ENCODE results near the gene EIPR1. TPM values are rescaled to one million over a fixed set of nuclear protein-coding genes. Genes with fewer than 3 reads are reported as not detected.

EIPR1 gene
- total RNA-seq, 1 experiment from 2014 or later: 63.6 TPM

- no peaks in the 10 kb centered on the region for H3K27me3 ChIP-seq (replicated peaks)
- no peak overlapping the region for H3K27ac ChIP-seq
- no peak for DNase-seq (ENCODE audit: low read depth in 1 of 2, low spot score in 2 of 2)
These were observed 209.3 kb downstream of the EIPR1 start for GRCh38 chr2:3168230-3168891.

GRCh38 chr2:3163401-3163800 is 214.2 kb downstream of the EIPR1 start:
- Histone ChIP-seq H3K36me3 (no peaks in the 10 kb centered on the region), H3K4me3 (no peak overlapping the region), H3K27me3 (replicated peaks) (no peaks in the 10 kb centered on the region), H3K27ac (no peak overlapping the region), H3K4me1 (replicated peaks) (no peaks in the 10 kb centered on the region; the same call in 1 of the 2 replicates), H3K9me3 (replicated peaks) (no peaks in the 10 kb centered on the region; the same call in 1 of the 2 replicates)
- no peak for DNase-seq (ENCODE audit: low read depth in 1 of 2, low spot score in 2 of 2)

More at GRCh38 chr2:3168230-3168891, 209.3 kb downstream of the EIPR1 start:
- Histone ChIP-seq H3K9me3 (replicated peaks) (no peaks in the 10 kb centered on the region; the same call in 1 of the 2 replicates), H3K4me3 (no peak overlapping the region), H3K4me1 (replicated peaks) (peaks cover 9% of the 10 kb centered on the region; the same call in 1 of the 2 replicates), H3K36me3 (no peaks in the 10 kb centered on the region)

- Histone ChIP-seq H3K27ac (no peak overlapping the region), H3K36me3 (no peaks in the 10 kb centered on the region), H3K4me3 (no peak overlapping the region), H3K27me3 (replicated peaks) (no peaks in the 10 kb centered on the region), H3K4me1 (replicated peaks) (no peaks in the 10 kb centered on the region), H3K9me3 (replicated peaks) (no peaks in the 10 kb centered on the region; the same call in 1 of the 2 replicates)
- DNase-seq (ENCODE audit: low read depth in 1 of 2, low spot score in 2 of 2): no peak
These were observed 215.1 kb downstream of the EIPR1 start for GRCh38 chr2:3162442-3163077.

- no peaks in the 10 kb centered on the region for H3K36me3 ChIP-seq
- no peaks in the 10 kb centered on the region for H3K27me3 ChIP-seq (replicated peaks)
- H3K9me3 ChIP-seq (replicated peaks): no peaks in the 10 kb centered on the region; the same call in 1 of the 2 replicates
- DNase-seq (ENCODE audit: low read depth in 1 of 2, low spot score in 2 of 2): no peak
- H3K4me3 ChIP-seq: no peak overlapping the region
- no peak overlapping the region for H3K27ac ChIP-seq
- H3K4me1 ChIP-seq (replicated peaks): no peaks in the 10 kb centered on the region
These were observed 216.8 kb downstream of the EIPR1 start for GRCh38 chr2:3160751-3161330.

DNA sequence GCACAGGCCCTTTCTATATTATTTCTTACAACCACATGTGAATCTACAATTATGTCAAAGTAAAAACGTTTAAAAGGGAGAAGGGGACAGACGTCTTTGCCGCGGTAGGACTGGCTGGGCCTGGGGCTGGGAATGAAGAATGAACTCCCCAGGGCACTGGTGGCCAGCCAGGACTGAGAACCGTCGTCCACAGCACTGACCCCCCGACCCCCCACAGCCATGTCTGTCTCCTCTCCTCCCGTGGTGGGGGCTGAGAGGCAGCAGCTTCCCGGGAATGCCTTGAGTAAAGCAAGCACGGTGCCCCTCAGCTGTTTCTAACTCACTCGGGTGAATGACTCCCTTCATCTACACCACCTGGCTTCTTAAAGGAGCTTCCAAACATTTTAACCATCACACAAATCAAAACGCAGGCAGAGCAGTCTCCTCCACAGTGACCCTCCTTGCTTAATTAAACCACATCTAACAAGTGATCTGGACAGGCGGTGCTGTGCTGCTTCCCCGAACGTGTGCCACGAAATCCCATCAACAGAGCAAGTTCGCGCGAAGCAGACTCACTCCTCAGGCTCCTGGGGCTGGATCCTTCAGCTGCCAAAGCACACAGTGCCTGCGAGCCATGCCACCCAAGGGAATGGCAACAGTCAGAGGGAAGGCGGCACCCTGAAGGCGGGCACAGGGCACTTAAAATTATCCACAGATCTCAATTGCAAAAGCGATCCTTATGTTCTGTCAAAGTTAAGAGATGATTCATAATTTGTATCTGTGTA is 217.7 kb downstream of the EIPR1 start:
- Histone ChIP-seq H3K4me3 (no peak overlapping the region), H3K9me3 (replicated peaks) (no peaks in the 10 kb centered on the region; the same call in 1 of the 2 replicates), H3K4me1 (replicated peaks) (no peaks in the 10 kb centered on the region), H3K36me3 (no peaks in the 10 kb centered on the region), H3K27me3 (replicated peaks) (no peaks in the 10 kb centered on the region), H3K27ac (no peak overlapping the region)
- no peak for DNase-seq (ENCODE audit: low read depth in 1 of 2, low spot score in 2 of 2)

GRCh38 chr2:3154700-3155099 is 222.9 kb downstream of the EIPR1 start:
- H3K4me1 ChIP-seq (replicated peaks): no peaks in the 10 kb centered on the region
- H3K9me3 ChIP-seq (replicated peaks): no peaks in the 10 kb centered on the region
- no peak for DNase-seq (ENCODE audit: low read depth in 1 of 2, low spot score in 2 of 2)
- no peak overlapping the region for H3K27ac ChIP-seq
- no peak overlapping the region for H3K4me3 ChIP-seq
- H3K27me3 ChIP-seq (replicated peaks): no peaks in the 10 kb centered on the region
- H3K36me3 ChIP-seq: no peaks in the 10 kb centered on the region

DNA sequence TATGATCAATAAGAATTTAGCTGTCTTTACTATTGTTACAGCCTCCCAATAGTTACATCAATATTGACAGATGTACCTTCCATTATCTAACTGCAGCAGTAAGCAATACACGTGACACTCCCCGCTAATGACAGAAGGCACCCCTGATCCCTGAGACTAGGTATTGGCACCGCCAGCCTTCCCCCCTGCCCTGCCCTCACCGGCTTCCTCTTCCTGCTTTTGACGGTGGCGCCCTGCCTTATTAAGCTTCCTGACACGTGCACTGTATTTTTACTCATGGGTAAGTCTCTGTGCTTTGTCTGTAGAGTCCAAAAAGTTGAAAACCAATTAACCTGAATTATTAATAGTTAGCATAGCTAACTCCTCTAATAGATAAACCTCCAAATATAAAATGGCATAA is 223.5 kb downstream of the EIPR1 start:
- H3K4me3 ChIP-seq: no peak overlapping the region
- no peaks in the 10 kb centered on the region for H3K4me1 ChIP-seq (replicated peaks)
- no peaks in the 10 kb centered on the region for H3K9me3 ChIP-seq (replicated peaks)
- no peak overlapping the region for H3K27ac ChIP-seq
- no peaks in the 10 kb centered on the region for H3K27me3 ChIP-seq (replicated peaks)
- no peak for DNase-seq (ENCODE audit: low read depth in 1 of 2, low spot score in 2 of 2)
- H3K36me3 ChIP-seq: no peaks in the 10 kb centered on the region

DNA sequence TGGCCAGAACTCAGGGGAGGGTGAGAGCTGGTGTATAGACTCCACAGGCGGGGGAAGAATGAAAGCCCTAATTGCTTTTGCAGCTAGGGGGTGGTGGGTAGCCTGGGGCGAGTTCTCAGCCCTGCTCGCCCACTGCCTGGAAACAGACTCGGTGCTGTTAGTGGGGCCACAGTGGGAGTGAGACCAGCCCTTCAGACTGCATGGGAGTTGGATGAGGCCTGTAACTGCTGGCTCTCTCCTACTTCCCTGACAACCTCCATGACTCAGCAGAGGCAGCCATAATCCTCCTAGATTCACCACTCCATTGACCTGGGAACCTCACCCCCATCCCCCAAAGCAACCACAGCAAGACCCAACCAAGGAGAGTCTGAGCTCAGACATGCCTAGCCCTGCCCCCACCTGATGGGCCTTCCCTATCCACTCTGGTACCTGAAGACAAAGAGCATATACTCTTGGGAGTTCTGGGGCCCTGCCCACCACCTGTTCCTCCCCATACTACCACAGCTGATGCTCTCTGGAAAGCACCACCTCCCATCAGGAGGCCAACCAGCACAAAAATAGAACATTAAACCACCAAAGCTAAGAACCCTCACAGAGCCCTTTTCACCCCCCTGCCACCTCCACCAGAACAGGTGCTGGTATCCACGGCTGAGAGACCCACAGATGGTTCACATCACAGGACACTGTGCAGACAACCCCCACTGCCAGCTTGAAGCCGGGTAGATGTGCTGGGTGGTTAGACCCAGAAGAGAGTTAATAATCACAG is 226.3 kb downstream of the EIPR1 start:
- H3K36me3 ChIP-seq: no peaks in the 10 kb centered on the region
- peaks cover 6% of the 10 kb centered on the region; the same call in 1 of the 2 replicates for H3K4me1 ChIP-seq (replicated peaks)
- H3K27me3 ChIP-seq (replicated peaks): no peaks in the 10 kb centered on the region
- H3K9me3 ChIP-seq (replicated peaks): no peaks in the 10 kb centered on the region
- H3K4me3 ChIP-seq: no peak overlapping the region
- no peak overlapping the region for H3K27ac ChIP-seq
- DNase-seq (ENCODE audit: low read depth in 1 of 2, low spot score in 2 of 2): no peak

DNA sequence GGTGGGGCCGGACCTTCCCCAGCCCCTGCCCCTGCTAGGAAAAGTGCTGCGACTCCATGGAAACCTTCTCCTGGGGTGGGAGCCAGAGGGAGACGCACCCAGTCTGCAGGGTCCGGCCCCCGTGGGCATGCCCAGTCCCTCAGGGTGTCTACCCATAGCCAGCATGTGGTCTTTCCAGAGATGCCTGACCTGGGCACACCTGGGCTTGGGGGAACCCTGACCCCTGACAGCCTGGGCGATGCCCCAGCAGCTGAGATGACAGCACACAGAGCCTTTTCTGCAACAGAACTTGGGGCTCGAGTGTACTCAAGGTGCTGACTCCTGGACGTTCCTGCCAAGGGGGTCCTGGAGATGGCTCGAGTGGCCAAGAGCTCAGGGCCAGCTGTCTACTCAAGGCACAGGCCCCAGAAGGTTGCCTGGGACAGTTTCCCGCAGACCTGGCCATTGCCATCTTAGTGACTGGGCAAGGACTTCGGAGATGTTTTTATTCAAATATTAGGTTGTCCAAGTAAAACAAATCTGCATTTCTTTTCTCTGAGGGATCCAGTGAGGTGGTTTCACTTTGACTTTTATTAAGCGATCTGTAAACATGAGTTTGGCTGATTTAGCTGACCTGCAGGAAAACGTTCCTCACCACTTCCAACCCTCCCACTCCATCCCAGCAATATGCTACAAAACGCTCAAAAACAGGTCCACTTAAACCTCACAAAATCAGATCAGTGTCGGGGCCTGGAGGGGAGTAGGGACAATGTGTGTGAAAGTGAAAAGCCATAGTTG is 228.0 kb downstream of the EIPR1 start:
- H3K4me3 ChIP-seq: no peak overlapping the region
- no peaks in the 10 kb centered on the region for H3K36me3 ChIP-seq
- no peak for DNase-seq (ENCODE audit: low read depth in 1 of 2, low spot score in 2 of 2)
- peaks cover 6% of the 10 kb centered on the region; the same call in 1 of the 2 replicates for H3K4me1 ChIP-seq (replicated peaks)
- H3K27ac ChIP-seq: no peak overlapping the region
- no peaks in the 10 kb centered on the region for H3K27me3 ChIP-seq (replicated peaks)
- H3K9me3 ChIP-seq (replicated peaks): no peaks in the 10 kb centered on the region

GRCh38 chr2:3148716-3149115 is 228.9 kb downstream of the EIPR1 start:
- Histone ChIP-seq H3K27me3 (replicated peaks) (no peaks in the 10 kb centered on the region), H3K27ac (no peak overlapping the region), H3K9me3 (replicated peaks) (no peaks in the 10 kb centered on the region), H3K4me1 (replicated peaks) (peaks cover 6% of the 10 kb centered on the region; the same call in 1 of the 2 replicates), H3K4me3 (no peak overlapping the region), H3K36me3 (no peaks in the 10 kb centered on the region)
- no peak for DNase-seq (ENCODE audit: low read depth in 1 of 2, low spot score in 2 of 2)

DNA sequence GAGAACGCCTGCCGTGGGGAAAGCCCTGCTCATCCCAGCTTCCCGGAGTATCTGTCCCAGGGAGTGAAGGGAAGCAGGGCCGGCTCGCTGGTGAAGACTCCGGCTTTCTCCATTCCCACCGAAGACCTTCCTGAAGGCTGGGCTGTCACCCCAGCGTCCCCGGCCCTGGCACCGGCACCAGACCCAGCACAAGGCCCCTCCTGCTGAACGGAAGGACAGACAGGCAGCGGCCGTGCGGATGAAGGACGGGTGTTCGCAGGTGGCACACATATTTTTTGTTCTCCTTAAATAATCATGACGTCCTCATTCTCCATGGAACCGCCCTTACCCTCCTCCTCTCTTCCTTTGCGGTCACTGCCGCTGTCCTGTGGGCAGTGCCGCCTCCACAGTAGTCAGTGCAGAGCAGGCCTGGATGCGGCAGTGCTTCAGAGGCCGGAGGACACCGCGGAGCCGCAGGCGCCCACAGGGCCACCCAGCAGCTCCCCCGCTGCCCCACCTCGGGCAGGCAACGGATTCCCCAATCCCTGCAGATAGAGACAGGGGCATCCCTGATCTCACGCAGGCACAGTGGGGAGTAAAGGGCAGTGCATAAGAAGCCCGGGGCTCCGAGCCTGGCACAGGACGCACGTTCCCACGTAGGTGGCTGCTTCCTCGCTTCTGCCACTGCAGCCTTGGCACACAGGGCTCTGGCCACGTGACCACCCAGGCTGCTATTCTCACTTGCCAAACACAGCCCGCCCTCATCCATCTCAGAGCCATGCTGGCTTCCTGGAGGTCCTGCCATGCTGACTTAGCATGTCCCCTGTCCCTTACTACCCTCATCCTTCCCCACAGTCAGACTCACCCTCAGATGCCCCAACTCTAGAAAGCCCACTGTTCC is 229.7 kb downstream of the EIPR1 start:
- Histone ChIP-seq H3K4me1 (replicated peaks) (peaks cover 6% of the 10 kb centered on the region; the same call in 1 of the 2 replicates), H3K9me3 (replicated peaks) (no peaks in the 10 kb centered on the region), H3K27me3 (replicated peaks) (no peaks in the 10 kb centered on the region), H3K4me3 (no peak overlapping the region), H3K36me3 (no peaks in the 10 kb centered on the region), H3K27ac (no peak overlapping the region)
- DNase-seq (ENCODE audit: low read depth in 1 of 2, low spot score in 2 of 2): no peak
